Keratinocyte (primary cell): ENCODE results near the gene RNF17. TPM values are rescaled to one million over a fixed set of nuclear protein-coding genes. Genes with fewer than 3 reads are reported as not detected.

Source experiments
- DNase-seq: peaks from one replicate; pipeline ENCODE4 v3.0.0-alpha.2; 2011; ENCODE audit warnings: low read depth, missing footprints, low spot score
- FAIRE-seq: peaks from 2 replicates; lab custom pipeline; 2011; peaks lifted over from hg19 to GRCh38; lab: Jason Lieb, UNC
- H2AFZ ChIP-seq: 2 replicates; pipeline ENCODE4 v1.6.0; 2012; ENCODE audit warnings: low read length, control low read depth, inconsistent platforms; ENCODE audit not compliant: control insufficient read depth
- H3K27ac ChIP-seq: 2 replicates; pipeline ENCODE4 v1.5.1; 2011; ENCODE audit warnings: low read length; ENCODE audit not compliant: control insufficient read depth, insufficient read depth
- H3K27me3 ChIP-seq: 3 replicates; pipeline ENCODE4 v1.6.0; 2011; ENCODE audit warnings: low read length; ENCODE audit not compliant: control insufficient read depth, insufficient read depth; ENCODE audit errors: extremely low read depth
- H3K36me3 ChIP-seq, 2 experiments: 2 replicates in 1 of 2; 3 replicates in 1 of 2; pipeline ENCODE4 v1.5.1; 2011; ENCODE audit warnings: low read length in 2 of 2, mild to moderate bottlenecking in 1 of 2; ENCODE audit not compliant: control insufficient read depth in 2 of 2, insufficient read depth in 2 of 2; ENCODE audit errors: extremely low read depth in 1 of 2
- H3K4me1 ChIP-seq: 3 replicates; pipeline ENCODE4 v1.5.1; 2011; ENCODE audit warnings: low read length; ENCODE audit not compliant: control insufficient read depth, insufficient read depth; ENCODE audit errors: extremely low read depth
- H3K4me2 ChIP-seq: 3 replicates; pipeline ENCODE4 v1.6.0; 2011; ENCODE audit warnings: low read depth, low read length; ENCODE audit not compliant: control insufficient read depth, insufficient read depth; ENCODE audit errors: extremely low read depth
- H3K4me3 ChIP-seq, 3 experiments: fragments of 200-600 bp in 1 of 3; sonication (generic) in 1 of 3; 2 replicates in 2 of 3; 3 replicates in 1 of 3; pipeline ENCODE4 v1.5.1; 2011 to 2016; ENCODE audit warnings: low read length in 3 of 3, mild to moderate bottlenecking in 3 of 3, control low read depth in 2 of 3, inconsistent platforms in 1 of 3, low read depth in 1 of 3, mixed read lengths in 1 of 3, mixed run types in 1 of 3, moderate library complexity in 1 of 3; ENCODE audit not compliant: control insufficient read depth in 2 of 3, insufficient read depth in 2 of 3; ENCODE audit errors: extremely low read depth in 1 of 3
- H3K79me2 ChIP-seq: 2 replicates; pipeline ENCODE4 v1.6.0; 2012; ENCODE audit warnings: low read length; ENCODE audit not compliant: control insufficient read depth, insufficient read depth
- H3K9ac ChIP-seq: 3 replicates; pipeline ENCODE4 v1.6.0; 2011; ENCODE audit warnings: low read length; ENCODE audit not compliant: control insufficient read depth, insufficient read depth; ENCODE audit errors: extremely low read depth
- H3K9me1 ChIP-seq: 3 replicates; pipeline ENCODE4 v1.6.0; 2011; ENCODE audit warnings: low read length; ENCODE audit not compliant: control insufficient read depth, insufficient read depth; ENCODE audit errors: extremely low read depth
- H3K9me3 ChIP-seq: 2 replicates; pipeline ENCODE4 v1.5.1; 2012; ENCODE audit warnings: low read depth, low read length; ENCODE audit not compliant: control insufficient read depth
- H4K20me1 ChIP-seq: 3 replicates; pipeline ENCODE4 v1.6.0; 2011; ENCODE audit warnings: low read length; ENCODE audit not compliant: control insufficient read depth, insufficient read depth; ENCODE audit errors: extremely low read depth
- EZH2 ChIP-seq: IDR thresholded peaks from one replicate; pipeline ENCODE4 v1.6.1; 2012; ENCODE audit warnings: inconsistent platforms, mild to moderate bottlenecking, low read length, moderate library complexity
- dilution Hi-C: fragments of 300-500 bp; cut with MboI; formaldehyde crosslinking; loops from one replicate; pipeline ENCODE4 v1.7.0; 2020; ENCODE audit warnings: low sequenced_read_pairs; ENCODE audit not compliant: extremely low pct_ligation_motif_present
- polyA plus RNA-seq, 5 experiments: library from polyadenylated mRNA; depleted of rRNA in 3 of 5; stranded (reverse) in 3 of 5; stranded (forward) in 1 of 5; unstranded in 1 of 5; fragments of >200 nt; gene quantifications; 1 replicate in 1 of 5; 2 replicates in 3 of 5; 3 replicates in 1 of 5; pipeline versions ENCODE4 v1.2.1 to v1.2.3, GENCODE V29; 2011 to 2012; ENCODE audit warnings: missing spikeins in 2 of 5, low read depth in 1 of 5, low replicate concordance in 1 of 5
- TF ChIP-seq, protein P1 (sequence below), 3 experiments: IDR thresholded peaks in 1 of 3; conservative IDR thresholded peaks in 1 of 3; optimal IDR thresholded peaks in 1 of 3; 2 replicates in 2 of 3; 3 replicates in 1 of 3; pipeline versions ENCODE3 to v1.5.1; 2011; ENCODE audit warnings: low read length in 3 of 3, mild to moderate bottlenecking in 3 of 3, moderate library complexity in 2 of 3, control low read depth in 1 of 3, inconsistent platforms in 1 of 3; ENCODE audit not compliant: insufficient read depth in 2 of 3; ENCODE audit errors: extremely low read depth in 1 of 3

RNF17 gene
- polyA plus RNA-seq, 1 donor (not counting 4 experiments of a cell fraction or from before 2014, with no cell fraction given): not detected

- TF ChIP-seq EZH2: no peak
- TF ChIP-seq, protein P1, sequence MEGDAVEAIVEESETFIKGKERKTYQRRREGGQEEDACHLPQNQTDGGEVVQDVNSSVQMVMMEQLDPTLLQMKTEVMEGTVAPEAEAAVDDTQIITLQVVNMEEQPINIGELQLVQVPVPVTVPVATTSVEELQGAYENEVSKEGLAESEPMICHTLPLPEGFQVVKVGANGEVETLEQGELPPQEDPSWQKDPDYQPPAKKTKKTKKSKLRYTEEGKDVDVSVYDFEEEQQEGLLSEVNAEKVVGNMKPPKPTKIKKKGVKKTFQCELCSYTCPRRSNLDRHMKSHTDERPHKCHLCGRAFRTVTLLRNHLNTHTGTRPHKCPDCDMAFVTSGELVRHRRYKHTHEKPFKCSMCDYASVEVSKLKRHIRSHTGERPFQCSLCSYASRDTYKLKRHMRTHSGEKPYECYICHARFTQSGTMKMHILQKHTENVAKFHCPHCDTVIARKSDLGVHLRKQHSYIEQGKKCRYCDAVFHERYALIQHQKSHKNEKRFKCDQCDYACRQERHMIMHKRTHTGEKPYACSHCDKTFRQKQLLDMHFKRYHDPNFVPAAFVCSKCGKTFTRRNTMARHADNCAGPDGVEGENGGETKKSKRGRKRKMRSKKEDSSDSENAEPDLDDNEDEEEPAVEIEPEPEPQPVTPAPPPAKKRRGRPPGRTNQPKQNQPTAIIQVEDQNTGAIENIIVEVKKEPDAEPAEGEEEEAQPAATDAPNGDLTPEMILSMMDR (optimal IDR thresholded peaks at IDR 0.05 in 1 of 3, IDR thresholded peaks at IDR 0.05 in 1 of 3, conservative IDR thresholded peaks at IDR 0.05 in 1 of 3; ENCODE audit: extremely low read depth in 1 of 3, insufficient read depth in 2 of 3, low read length in 3 of 3): no peak
- dilution Hi-C loops: no loop called here
These were observed 146.6 kb downstream of the RNF17 start for GRCh38 chr13:24910502-24911132.

GRCh38 chr13:24911133-24911908, 147.4 kb downstream of the RNF17 start:
- no peaks in the 10 kb centered on the region for H3K9me3 ChIP-seq
- H3K9ac ChIP-seq: no peak overlapping the region
- H3K9me1 ChIP-seq: peaks cover 3% of the 10 kb centered on the region
- H3K79me2 ChIP-seq: peaks cover 19% of the 10 kb centered on the region
- no peak for DNase-seq
- no peaks in the 10 kb centered on the region for H3K4me1 ChIP-seq
- H2AFZ ChIP-seq: no peak overlapping the region
- H3K4me3 ChIP-seq: no peak overlapping the region
- no peak for TF ChIP-seq EZH2
- TF ChIP-seq, protein P1 (optimal IDR thresholded peaks at IDR 0.05 in 1 of 3, IDR thresholded peaks at IDR 0.05 in 1 of 3, conservative IDR thresholded peaks at IDR 0.05 in 1 of 3; ENCODE audit: extremely low read depth in 1 of 3, insufficient read depth in 2 of 3, low read length in 3 of 3): no peak
- H3K4me2 ChIP-seq: no peak overlapping the region
- dilution Hi-C loops: no loop called here
- peak; percentile 26 for FAIRE-seq
- H3K27ac ChIP-seq: no peak overlapping the region
- H3K27me3 ChIP-seq: no peaks in the 10 kb centered on the region
- no peaks in the 10 kb centered on the region for H4K20me1 ChIP-seq
- peaks cover 0 to 12% of the 10 kb centered on the region in 2 experiments for H3K36me3 ChIP-seq

More at GRCh38 chr13:24910502-24911132, 146.6 kb downstream of the RNF17 start:
- peaks cover 3% of the 10 kb centered on the region for H3K9me1 ChIP-seq
- H3K4me3 ChIP-seq: no peak overlapping the region
- no peak overlapping the region for H3K9ac ChIP-seq
- DNase-seq: no peak
- H4K20me1 ChIP-seq: no peaks in the 10 kb centered on the region
- no peak overlapping the region for H2AFZ ChIP-seq
- no peaks in the 10 kb centered on the region for H3K4me1 ChIP-seq
- no peak for FAIRE-seq
- no peak overlapping the region for H3K4me2 ChIP-seq
- H3K27me3 ChIP-seq: no peaks in the 10 kb centered on the region
- peaks cover 0 to 19% of the 10 kb centered on the region in 2 experiments for H3K36me3 ChIP-seq
- H3K9me3 ChIP-seq: no peaks in the 10 kb centered on the region
- peaks cover 14% of the 10 kb centered on the region for H3K79me2 ChIP-seq
- H3K27ac ChIP-seq: no peak overlapping the region
